ENCODE measurements around the gene HBA2. TPM values are rescaled to one million over a fixed set of nuclear protein-coding genes. Genes with fewer than 3 reads are reported as not detected.
"Not testable (repeated sequence)": the region's sequence is repeated elsewhere in the genome, so short reads cannot be mapped to it uniquely, and the experiment has no call there.

HBA2 gene
- total RNA-seq, 2 experiments from 2014 or later: not detected

GRCh38 chr16:168424-168823, 4.3 kb upstream of the HBA2 start:
- Mint-ChIP-seq H3K27ac (no peak overlapping the region), H3K9me3 (ENCODE audit: low read depth) (no peaks in the 10 kb centered on the region), H3K27me3 (peaks cover 44% of the 10 kb centered on the region), H3K36me3 (ENCODE audit: low read depth) (no peaks in the 10 kb centered on the region), H3K4me1 (peaks cover 5% of the 10 kb centered on the region), H3K4me3 (no peak overlapping the region)
- POLR2A ChIA-PET: no interaction called here
- DNase-seq: no peak
- ATAC-seq: no peak
- CTCF ChIA-PET: interaction anchor here (0.6 to 1.8 kb wide), 6 partner anchors 13 to 438 kb away, joined by 4 to 6 read pairs (median 4); no protein-coding TSS in a partner anchor
- intact Hi-C loops (cut with DNase I, micrococcal nuclease): no loop called here

- ATAC-seq: no peak
- Mint-ChIP-seq H3K27me3 (peaks cover 47% of the 10 kb centered on the region), H3K4me3 (no peak overlapping the region), H3K36me3 (ENCODE audit: low read depth) (no peaks in the 10 kb centered on the region), H3K27ac (no peak overlapping the region), H3K4me1 (peaks cover 5% of the 10 kb centered on the region), H3K9me3 (ENCODE audit: low read depth) (no peaks in the 10 kb centered on the region)
- intact Hi-C loops (cut with DNase I, micrococcal nuclease): no loop called here
- no peak for DNase-seq
- POLR2A ChIA-PET: no interaction called here
- CTCF ChIA-PET: interaction anchor here (0.6 to 1.8 kb wide), 4 partner anchors 62 to 437 kb away, joined by 4 to 5 read pairs (median 4); no protein-coding TSS in a partner anchor
These were observed 3.7 kb upstream of the HBA2 start for GRCh38 chr16:169014-169413.

GRCh38 chr16:170088-170507, 2.6 kb upstream of the HBA2 start:
- DNase-seq; intact Hi-C loops (cut with DNase I, micrococcal nuclease); H3K36me3 Mint-ChIP-seq (ENCODE audit: low read depth); H3K4me3 Mint-ChIP-seq; H3K9me3 Mint-ChIP-seq (ENCODE audit: low read depth); ATAC-seq; POLR2A ChIA-PET; H3K4me1 Mint-ChIP-seq; H3K27ac Mint-ChIP-seq: not testable (repeated sequence)
- H3K27me3 Mint-ChIP-seq: peaks cover 55% of the 10 kb centered on the region
- CTCF ChIA-PET: interaction anchor here (0.9 kb wide), 1 partner anchor 9 kb away, joined by 4 read pairs; no protein-coding TSS in a partner anchor

GRCh38 chr16:170788-171187, 1.9 kb upstream of the HBA2 start:
- ATAC-seq: no peak
- H3K4me1 Mint-ChIP-seq: peaks cover 3% of the 10 kb centered on the region
- CTCF ChIA-PET: interaction anchor here (0.9 to 1.2 kb wide), 2 partner anchors 8 to 64 kb away, joined by 3 to 4 read pairs; no protein-coding TSS in a partner anchor

GRCh38 chr16:173211-173854, 657 bp downstream of the HBA2 start:
- H3K4me3 Mint-ChIP-seq; H3K9me3 Mint-ChIP-seq (ENCODE audit: low read depth); H3K36me3 Mint-ChIP-seq (ENCODE audit: low read depth); H3K4me1 Mint-ChIP-seq; intact Hi-C loops (cut with DNase I, micrococcal nuclease); POLR2A ChIA-PET; ATAC-seq; CTCF ChIA-PET; DNase-seq; H3K27ac Mint-ChIP-seq: not testable (repeated sequence)
- peaks cover 53% of the 10 kb centered on the region for H3K27me3 Mint-ChIP-seq

More at GRCh38 chr16:170788-171187, 1.9 kb upstream of the HBA2 start:
- H3K27ac Mint-ChIP-seq: no peak overlapping the region
- intact Hi-C loops (cut with DNase I, micrococcal nuclease): no loop called here
- POLR2A ChIA-PET: no interaction called here
- peaks cover 61% of the 10 kb centered on the region for H3K27me3 Mint-ChIP-seq
- H3K9me3 Mint-ChIP-seq (ENCODE audit: low read depth): no peaks in the 10 kb centered on the region
- no peak for DNase-seq
- no peaks in the 10 kb centered on the region for H3K36me3 Mint-ChIP-seq (ENCODE audit: low read depth)
- H3K4me3 Mint-ChIP-seq: no peak overlapping the region

- H3K4me3 Mint-ChIP-seq; DNase-seq; H3K36me3 Mint-ChIP-seq (ENCODE audit: low read depth); POLR2A ChIA-PET; intact Hi-C loops (cut with DNase I, micrococcal nuclease); H3K4me1 Mint-ChIP-seq; ATAC-seq; CTCF ChIA-PET; H3K27ac Mint-ChIP-seq; H3K9me3 Mint-ChIP-seq (ENCODE audit: low read depth): not testable (repeated sequence)
- H3K27me3 Mint-ChIP-seq: peaks cover 49% of the 10 kb centered on the region
These were observed 1.5 kb downstream of the HBA2 start for GRCh38 chr16:173928-174769.

GRCh38 chr16:175011-175949, 2.6 kb downstream of the HBA2 start:
- ATAC-seq (no peak), DNase-seq (no peak)
- H3K4me1 Mint-ChIP-seq: no peaks in the 10 kb centered on the region
- CTCF ChIA-PET: no interaction called here
- intact Hi-C loops (cut with DNase I, micrococcal nuclease): no loop called here
- H3K36me3 Mint-ChIP-seq (ENCODE audit: low read depth): no peaks in the 10 kb centered on the region
- H3K4me3 Mint-ChIP-seq: no peak overlapping the region
- POLR2A ChIA-PET: no interaction called here
- H3K9me3 Mint-ChIP-seq (ENCODE audit: low read depth): no peaks in the 10 kb centered on the region
- H3K27me3 Mint-ChIP-seq: peaks cover 50% of the 10 kb centered on the region
- H3K27ac Mint-ChIP-seq: no peak overlapping the region

GRCh38 chr16:176006-176405, 3.3 kb downstream of the HBA2 start:
- POLR2A ChIA-PET; H3K9me3 Mint-ChIP-seq (ENCODE audit: low read depth); CTCF ChIA-PET; ATAC-seq; H3K4me1 Mint-ChIP-seq; H3K36me3 Mint-ChIP-seq (ENCODE audit: low read depth); intact Hi-C loops (cut with DNase I, micrococcal nuclease); H3K27ac Mint-ChIP-seq; DNase-seq; H3K4me3 Mint-ChIP-seq: not testable (repeated sequence)
- H3K27me3 Mint-ChIP-seq: peaks cover 45% of the 10 kb centered on the region

- peaks cover 42% of the 10 kb centered on the region for H3K27me3 Mint-ChIP-seq
- H3K36me3 Mint-ChIP-seq (ENCODE audit: low read depth); DNase-seq; intact Hi-C loops (cut with DNase I, micrococcal nuclease); H3K4me1 Mint-ChIP-seq; POLR2A ChIA-PET; H3K27ac Mint-ChIP-seq; H3K9me3 Mint-ChIP-seq (ENCODE audit: low read depth); H3K4me3 Mint-ChIP-seq: not testable (repeated sequence)
- peak; percentile 37 for ATAC-seq
- CTCF ChIA-PET: interaction anchor here (1.2 to 1.4 kb wide), 2 partner anchors 70 to 112 kb away, joined by 3 to 5 read pairs; no protein-coding TSS in a partner anchor
These were observed 4.1 kb downstream of the HBA2 start, which contains the start of gene HBA1 for GRCh38 chr16:176477-177382. Gene HBA1 (plus strand): TSS chr16:176680. CDS start chr16:176717, 37 bp downstream.

GRCh38 chr16:177394-177822, 4.7 kb downstream of the HBA2 start:
- H3K27me3 Mint-ChIP-seq: peaks cover 40% of the 10 kb centered on the region
- ChIA-PET CTCF (interaction anchor here (1.2 to 1.4 kb wide), 2 partner anchors 70 to 112 kb away, joined by 3 to 5 read pairs; no protein-coding TSS in a partner anchor), POLR2A (no interaction called here)
- no peak for ATAC-seq
- DNase-seq: no peak
- peaks cover 3% of the 10 kb centered on the region for H3K4me1 Mint-ChIP-seq
- no peak overlapping the region for H3K4me3 Mint-ChIP-seq
- no peaks in the 10 kb centered on the region for H3K36me3 Mint-ChIP-seq (ENCODE audit: low read depth)
- no peak overlapping the region for H3K27ac Mint-ChIP-seq
- no peaks in the 10 kb centered on the region for H3K9me3 Mint-ChIP-seq (ENCODE audit: low read depth)
- intact Hi-C loops (cut with DNase I, micrococcal nuclease): no loop called here
